Activated CD4-positive, alpha-beta memory T cell treated with anti-CD3 and anti-CD28 coated beads for 36 hours (primary cell): Measurements from ENCODE around the gene GOLGA6L10. TPM values are rescaled to one million over a fixed set of nuclear protein-coding genes. Genes with fewer than 3 reads are reported as not detected.
"Not testable (repeated sequence)": the region's sequence is repeated elsewhere in the genome, so short reads cannot be mapped to it uniquely, and the experiment has no call there.

ENCODE experiments used
- CTCF ChIA-PET: fragments of 350-600 bp; sonication (Branson Sonifier 250); formaldehyde crosslinking; loops from one replicate; lab custom pipeline; 2021; ENCODE audit warnings: antibody characterized with exemption, inconsistent platforms; lab: Charles Lee
- POLR2A ChIA-PET: fragments of 350-600 bp; sonication (Branson Sonifier 250); formaldehyde crosslinking; loops from one replicate; lab custom pipeline; 2021; ENCODE audit warnings: antibody characterized with exemption; lab: Charles Lee
- DNase-seq: peaks from one replicate; pipeline ENCODE4 v3.0.0-alpha.2; 2020
- H3K27ac Mint-ChIP-seq: one replicate; pipeline ENCODE4 v1.8.0; 2021; ENCODE audit warnings: mixed read lengths
- H3K27me3 Mint-ChIP-seq: one replicate; pipeline ENCODE4 v1.8.0; 2021; ENCODE audit warnings: mixed read lengths
- H3K36me3 Mint-ChIP-seq: one replicate; pipeline ENCODE4 v1.8.0; 2021; ENCODE audit warnings: mixed read lengths
- H3K4me1 Mint-ChIP-seq: one replicate; pipeline ENCODE4 v1.8.0; 2021; ENCODE audit warnings: low read depth, mixed read lengths
- H3K4me3 Mint-ChIP-seq: one replicate; pipeline ENCODE4 v1.8.0; 2021; ENCODE audit warnings: mild to moderate bottlenecking, mixed read lengths
- H3K9me3 Mint-ChIP-seq: one replicate; pipeline ENCODE4 v1.8.0; 2021; ENCODE audit warnings: mixed read lengths
- intact Hi-C: fragments of 100-400 bp; cut with micrococcal nuclease; formaldehyde crosslinking; loops from one replicate; pipeline ENCODE4 v1.15.1; 2023
- total RNA-seq, 2 experiments: library from RNA; stranded (reverse); gene quantifications; one replicate each; pipeline ENCODE4 v1.2.3, GENCODE V29; 2021

The GOLGA6L10 gene
- total RNA-seq = 1 to 10 TPM; 1.3 to 1.7 TPM

- H3K36me3 Mint-ChIP-seq, H3K4me3 Mint-ChIP-seq, H3K27me3 Mint-ChIP-seq, H3K27ac Mint-ChIP-seq, POLR2A ChIA-PET, H3K4me1 Mint-ChIP-seq, intact Hi-C loops, CTCF ChIA-PET, DNase-seq, H3K9me3 Mint-ChIP-seq: not testable (repeated sequence)
Observed at GRCh38 chr15:82349375-82349774, at the start of gene GOLGA6L10. Gene GOLGA6L10, minus strand, starts transcription at chr15:82349475. Its CDS starts 100 bp downstream, at chr15:82349375.

- Mint-ChIP-seq H3K9me3 (no peaks in the 10 kb centered on the region), H3K4me1 (peaks cover 3% of the 10 kb centered on the region), H3K27ac (no peak overlapping the region), H3K36me3 (no peaks in the 10 kb centered on the region), H3K4me3 (no peak overlapping the region), H3K27me3 (no peaks in the 10 kb centered on the region)
- ChIA-PET CTCF (no interaction called here), POLR2A (no interaction called here)
- intact Hi-C loops = no loop called here
- no peak for DNase-seq
Observed at GRCh38 chr15:82398785-82399184, 49.5 kb upstream of the GOLGA6L10 start.

- POLR2A ChIA-PET = no interaction called here
- intact Hi-C loops = no loop called here
- Mint-ChIP-seq H3K9me3 (no peaks in the 10 kb centered on the region), H3K4me1 (peaks cover 3% of the 10 kb centered on the region), H3K36me3 (no peaks in the 10 kb centered on the region), H3K27ac (no peak overlapping the region), H3K4me3 (no peak overlapping the region), H3K27me3 (no peaks in the 10 kb centered on the region)
- CTCF ChIA-PET = no interaction called here
- DNase-seq = no peak
Observed at GRCh38 chr15:82397817-82398216, 48.5 kb upstream of the GOLGA6L10 start.

- POLR2A ChIA-PET, H3K27me3 Mint-ChIP-seq, intact Hi-C loops, H3K4me3 Mint-ChIP-seq, CTCF ChIA-PET, H3K36me3 Mint-ChIP-seq, H3K9me3 Mint-ChIP-seq, DNase-seq, H3K27ac Mint-ChIP-seq, H3K4me1 Mint-ChIP-seq: not testable (repeated sequence)
Observed at GRCh38 chr15:82395788-82396187, 46.5 kb upstream of the GOLGA6L10 start.

- intact Hi-C loops = no loop called here
- POLR2A ChIA-PET = no interaction called here
- no peaks in the 10 kb centered on the region for H3K9me3 Mint-ChIP-seq
- H3K4me3 Mint-ChIP-seq = no peak overlapping the region
- CTCF ChIA-PET = no interaction called here
- no peaks in the 10 kb centered on the region for H3K4me1 Mint-ChIP-seq
- no peaks in the 10 kb centered on the region for H3K36me3 Mint-ChIP-seq
- no peak overlapping the region for H3K27ac Mint-ChIP-seq
- H3K27me3 Mint-ChIP-seq = no peaks in the 10 kb centered on the region
- DNase-seq = no peak
Observed at GRCh38 chr15:82393671-82394070, 44.4 kb upstream of the GOLGA6L10 start.

GRCh38 chr15:82392077-82392476, 42.8 kb upstream of the GOLGA6L10 start:
- H3K27ac Mint-ChIP-seq, H3K4me1 Mint-ChIP-seq, H3K4me3 Mint-ChIP-seq, intact Hi-C loops, CTCF ChIA-PET, DNase-seq, POLR2A ChIA-PET, H3K36me3 Mint-ChIP-seq, H3K9me3 Mint-ChIP-seq, H3K27me3 Mint-ChIP-seq: not testable (repeated sequence)

GRCh38 chr15:82390152-82390551, 40.9 kb upstream of the GOLGA6L10 start:
- H3K9me3 Mint-ChIP-seq, H3K27ac Mint-ChIP-seq, H3K27me3 Mint-ChIP-seq, H3K4me3 Mint-ChIP-seq, CTCF ChIA-PET, DNase-seq, POLR2A ChIA-PET, H3K36me3 Mint-ChIP-seq, intact Hi-C loops, H3K4me1 Mint-ChIP-seq: not testable (repeated sequence)

GRCh38 chr15:82387209-82387608, 37.9 kb upstream of the GOLGA6L10 start:
- CTCF ChIA-PET, H3K36me3 Mint-ChIP-seq, intact Hi-C loops, DNase-seq, H3K9me3 Mint-ChIP-seq, POLR2A ChIA-PET, H3K27me3 Mint-ChIP-seq, H3K4me3 Mint-ChIP-seq, H3K4me1 Mint-ChIP-seq, H3K27ac Mint-ChIP-seq: not testable (repeated sequence)

GRCh38 chr15:82381330-82381955, 32.2 kb upstream of the GOLGA6L10 start:
- H3K9me3 Mint-ChIP-seq, H3K27ac Mint-ChIP-seq, H3K4me1 Mint-ChIP-seq, H3K4me3 Mint-ChIP-seq, intact Hi-C loops, H3K27me3 Mint-ChIP-seq, CTCF ChIA-PET, H3K36me3 Mint-ChIP-seq, DNase-seq, POLR2A ChIA-PET: not testable (repeated sequence)

GRCh38 chr15:82379552-82379951, 30.3 kb upstream of the GOLGA6L10 start:
- H3K27ac Mint-ChIP-seq, DNase-seq, H3K36me3 Mint-ChIP-seq, H3K9me3 Mint-ChIP-seq, POLR2A ChIA-PET, H3K27me3 Mint-ChIP-seq, intact Hi-C loops, CTCF ChIA-PET, H3K4me1 Mint-ChIP-seq, H3K4me3 Mint-ChIP-seq: not testable (repeated sequence)

GRCh38 chr15:82373661-82374060, 24.4 kb upstream of the GOLGA6L10 start:
- H3K4me1 Mint-ChIP-seq, POLR2A ChIA-PET, H3K4me3 Mint-ChIP-seq, DNase-seq, H3K27ac Mint-ChIP-seq, H3K36me3 Mint-ChIP-seq, CTCF ChIA-PET, H3K9me3 Mint-ChIP-seq, H3K27me3 Mint-ChIP-seq, intact Hi-C loops: not testable (repeated sequence)

- Mint-ChIP-seq H3K36me3 (no peaks in the 10 kb centered on the region), H3K27me3 (no peaks in the 10 kb centered on the region), H3K4me3 (no peak overlapping the region), H3K4me1 (no peaks in the 10 kb centered on the region), H3K9me3 (no peaks in the 10 kb centered on the region), H3K27ac (no peak overlapping the region)
- POLR2A ChIA-PET = interaction anchor here (0.6 kb wide), 1 partner anchor 1148 kb away, joined by 5 read pairs; no protein-coding TSS in a partner anchor
- intact Hi-C loops = no loop called here
- CTCF ChIA-PET = no interaction called here
- no peak for DNase-seq
Observed at GRCh38 chr15:82371656-82372055, 22.4 kb upstream of the GOLGA6L10 start.

GRCh38 chr15:82367790-82368189, 18.5 kb upstream of the GOLGA6L10 start:
- intact Hi-C loops, H3K4me1 Mint-ChIP-seq, H3K9me3 Mint-ChIP-seq, CTCF ChIA-PET, H3K36me3 Mint-ChIP-seq, POLR2A ChIA-PET, H3K27me3 Mint-ChIP-seq, DNase-seq, H3K4me3 Mint-ChIP-seq, H3K27ac Mint-ChIP-seq: not testable (repeated sequence)
